Activated CD8-positive, alpha-beta memory T cell treated with anti-CD3 and anti-CD28 coated beads, Interleukin-2, amount 10 ng/mL, durations not matched to agents 7 days and 5 days (primary cell): ENCODE data around the gene ARSG. TPM values are rescaled to one million over a fixed set of nuclear protein-coding genes. Genes with fewer than 3 reads are reported as not detected.
A peak's percentile ranks its signal among the peaks of the same experiment; 100 is the strongest.
"Not testable (repeated sequence)": the region's sequence is repeated elsewhere in the genome, so short reads cannot be mapped to it uniquely, and the experiment has no call there.

ENCODE experiments used
- ATAC-seq: fragments of 150-1000 bp; cut with Tn5 transposase; one replicate; pipeline ENCODE4 v1.10.0; 2021; ENCODE audit warnings: moderate library complexity
- CTCF ChIA-PET: fragments of 350-600 bp; sonication (Branson Sonifier 250); formaldehyde crosslinking; loops from one replicate; lab custom pipeline; 2021; ENCODE audit warnings: antibody characterized with exemption; lab: Charles Lee
- DNase-seq: peaks from one replicate; pipeline ENCODE4 v3.0.0-alpha.2; 2020
- H3K27ac Mint-ChIP-seq: one replicate; pipeline ENCODE4 v1.8.0; 2021; ENCODE audit warnings: mild to moderate bottlenecking, mixed read lengths
- H3K27me3 Mint-ChIP-seq: one replicate; pipeline ENCODE4 v1.8.0; 2021; ENCODE audit warnings: mixed read lengths
- H3K36me3 Mint-ChIP-seq: one replicate; pipeline ENCODE4 v1.8.0; 2021; ENCODE audit warnings: mild to moderate bottlenecking, mixed read lengths
- H3K4me1 Mint-ChIP-seq: one replicate; pipeline ENCODE4 v1.8.0; 2021; ENCODE audit warnings: mixed read lengths
- H3K4me3 Mint-ChIP-seq: one replicate; pipeline ENCODE4 v1.8.0; 2021; ENCODE audit warnings: mild to moderate bottlenecking, moderate library complexity, mixed read lengths
- H3K9me3 Mint-ChIP-seq: one replicate; pipeline ENCODE4 v1.8.0; 2022; ENCODE audit warnings: low read depth, mixed read lengths
- total RNA-seq, 2 experiments: library from RNA; stranded (reverse); gene quantifications; one replicate each; pipeline ENCODE4 v1.2.3, GENCODE V29; 2021

ARSG gene
- total RNA-seq, 2 experiments from 2014 or later = 12.5 to 24.6 TPM

DNA sequence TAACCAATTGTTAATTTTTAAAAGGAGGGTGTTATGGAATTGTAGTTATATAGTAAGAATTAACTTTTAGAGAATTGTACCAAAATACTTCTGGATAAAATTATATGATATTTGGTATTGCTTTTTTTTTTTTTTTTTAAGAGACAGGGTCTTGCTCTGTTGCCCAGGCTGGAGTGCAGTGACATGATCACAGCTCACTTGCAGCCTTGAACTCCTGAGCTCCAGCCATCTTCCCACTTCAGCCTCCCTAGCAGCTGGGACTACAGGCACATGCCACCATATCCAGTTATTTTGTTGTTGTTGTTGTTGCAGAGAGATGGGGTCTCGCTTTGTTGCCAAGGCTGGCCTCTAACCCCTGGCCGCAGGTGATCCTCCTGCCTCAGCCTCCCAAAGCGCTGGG, 8.5 kb downstream of the ARSG start:
- DNase-seq (no peak), ATAC-seq (no peak)
- peaks cover 46% of the 10 kb centered on the region for H3K4me1 Mint-ChIP-seq
- H3K27me3 Mint-ChIP-seq = peaks cover 2% of the 10 kb centered on the region
- no peak overlapping the region for H3K4me3 Mint-ChIP-seq
- H3K27ac Mint-ChIP-seq = no peak overlapping the region
- CTCF ChIA-PET = no interaction called here
- no peaks in the 10 kb centered on the region for H3K9me3 Mint-ChIP-seq
- H3K36me3 Mint-ChIP-seq = peaks cover 12% of the 10 kb centered on the region

DNA sequence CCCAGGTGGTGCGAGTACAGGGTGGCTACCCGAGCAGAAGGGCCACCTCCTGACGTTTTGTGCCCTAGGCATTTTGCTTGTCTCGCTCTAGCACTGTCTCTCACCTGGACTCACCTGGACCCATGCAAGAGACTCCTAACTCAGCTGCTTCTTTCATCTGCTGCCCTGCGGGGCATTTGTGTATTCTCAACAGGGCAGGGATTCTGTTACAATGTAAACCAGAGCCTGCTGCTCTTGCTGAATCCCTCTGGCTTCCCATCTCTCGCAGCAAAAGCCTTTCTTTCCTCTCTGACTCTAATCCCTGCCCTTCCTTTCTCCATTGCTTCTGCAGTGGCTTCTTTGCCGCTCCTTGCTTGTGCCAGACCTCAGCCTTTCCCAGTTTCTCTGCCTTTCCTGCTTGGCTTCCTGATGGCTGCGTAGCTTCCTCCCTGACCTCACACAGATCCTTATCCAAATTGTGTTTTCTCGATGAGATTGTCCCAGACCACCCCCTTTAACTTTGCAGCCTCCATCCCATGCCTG, 10.2 kb downstream of the ARSG start:
- CTCF ChIA-PET = interaction anchor here (1.0 to 1.4 kb wide), 4 partner anchors 9 to 164 kb away, joined by 3 to 4 read pairs (median 3); no protein-coding TSS in a partner anchor
- DNase-seq = no peak
- H3K36me3 Mint-ChIP-seq = peaks cover 6% of the 10 kb centered on the region
- no peaks in the 10 kb centered on the region for H3K9me3 Mint-ChIP-seq
- no peak for ATAC-seq
- H3K4me3 Mint-ChIP-seq = no peak overlapping the region
- no peak overlapping the region for H3K27ac Mint-ChIP-seq
- H3K4me1 Mint-ChIP-seq = peaks cover 35% of the 10 kb centered on the region
- no peaks in the 10 kb centered on the region for H3K27me3 Mint-ChIP-seq

- DNase-seq = no peak
- no peaks in the 10 kb centered on the region for H3K9me3 Mint-ChIP-seq
- CTCF ChIA-PET = interaction anchor here (1.0 to 1.4 kb wide), 4 partner anchors 8 to 164 kb away, joined by 3 to 4 read pairs (median 3); no protein-coding TSS in a partner anchor
- ATAC-seq = no peak
- peaks cover 7% of the 10 kb centered on the region for H3K36me3 Mint-ChIP-seq
- H3K4me3 Mint-ChIP-seq = no peak overlapping the region
- no peak overlapping the region for H3K27ac Mint-ChIP-seq
- H3K4me1 Mint-ChIP-seq = peaks cover 29% of the 10 kb centered on the region
- H3K27me3 Mint-ChIP-seq = no peaks in the 10 kb centered on the region
These were observed 10.8 kb downstream of the ARSG start for GRCh38 chr17:68302066-68302564.

- no peak overlapping the region for H3K27ac Mint-ChIP-seq
- no peak for ATAC-seq
- no peaks in the 10 kb centered on the region for H3K9me3 Mint-ChIP-seq
- no peaks in the 10 kb centered on the region for H3K27me3 Mint-ChIP-seq
- no peak for DNase-seq
- no peak overlapping the region for H3K4me3 Mint-ChIP-seq
- peaks cover 23% of the 10 kb centered on the region for H3K4me1 Mint-ChIP-seq
- CTCF ChIA-PET = interaction anchor here (1.0 to 1.4 kb wide), 2 partner anchors 11 to 13 kb away, joined by 3 to 4 read pairs; no protein-coding TSS in a partner anchor
- peaks cover 10% of the 10 kb centered on the region for H3K36me3 Mint-ChIP-seq
These were observed 11.4 kb downstream of the ARSG start for GRCh38 chr17:68302666-68303065.

GRCh38 chr17:68304706-68305105, 13.4 kb downstream of the ARSG start:
- no peak for DNase-seq
- CTCF ChIA-PET = no interaction called here
- Mint-ChIP-seq H3K4me1 (peaks cover 8% of the 10 kb centered on the region), H3K9me3 (no peaks in the 10 kb centered on the region), H3K36me3 (peaks cover 12% of the 10 kb centered on the region), H3K27me3 (no peaks in the 10 kb centered on the region), H3K27ac (no peak overlapping the region), H3K4me3 (no peak overlapping the region)
- ATAC-seq = no peak

GRCh38 chr17:68305142-68305541, 13.8 kb downstream of the ARSG start:
- H3K27me3 Mint-ChIP-seq = no peaks in the 10 kb centered on the region
- no peak overlapping the region for H3K27ac Mint-ChIP-seq
- peaks cover 12% of the 10 kb centered on the region for H3K4me1 Mint-ChIP-seq
- peaks cover 12% of the 10 kb centered on the region for H3K36me3 Mint-ChIP-seq
- H3K4me3 Mint-ChIP-seq = no peak overlapping the region
- H3K9me3 Mint-ChIP-seq = no peaks in the 10 kb centered on the region
- DNase-seq (no peak), ATAC-seq (no peak)
- CTCF ChIA-PET = interaction anchor here (1.2 kb wide), 1 partner anchor 9 kb away, joined by 4 read pairs; no protein-coding TSS in a partner anchor

GRCh38 chr17:68306819-68307218, 15.5 kb downstream of the ARSG start:
- peaks cover 26% of the 10 kb centered on the region for H3K4me1 Mint-ChIP-seq
- peaks cover 20% of the 10 kb centered on the region for H3K36me3 Mint-ChIP-seq
- H3K9me3 Mint-ChIP-seq = no peaks in the 10 kb centered on the region
- ATAC-seq (no peak), DNase-seq (no peak)
- H3K27me3 Mint-ChIP-seq = no peaks in the 10 kb centered on the region
- H3K27ac Mint-ChIP-seq = no peak overlapping the region
- CTCF ChIA-PET = interaction anchor here (1.4 kb wide), 1 partner anchor 92 kb away, joined by 5 read pairs; no protein-coding TSS in a partner anchor
- no peak overlapping the region for H3K4me3 Mint-ChIP-seq

- no peaks in the 10 kb centered on the region for H3K9me3 Mint-ChIP-seq
- no peak overlapping the region for H3K4me3 Mint-ChIP-seq
- H3K36me3 Mint-ChIP-seq = peaks cover 22% of the 10 kb centered on the region
- no peaks in the 10 kb centered on the region for H3K27me3 Mint-ChIP-seq
- ATAC-seq = no peak
- no peak overlapping the region for H3K27ac Mint-ChIP-seq
- H3K4me1 Mint-ChIP-seq = peaks cover 27% of the 10 kb centered on the region
- CTCF ChIA-PET = interaction anchor here (1.4 kb wide), 1 partner anchor 91 kb away, joined by 5 read pairs; no protein-coding TSS in a partner anchor
- no peak for DNase-seq
These were observed 16.1 kb downstream of the ARSG start for GRCh38 chr17:68307443-68307842.

DNA sequence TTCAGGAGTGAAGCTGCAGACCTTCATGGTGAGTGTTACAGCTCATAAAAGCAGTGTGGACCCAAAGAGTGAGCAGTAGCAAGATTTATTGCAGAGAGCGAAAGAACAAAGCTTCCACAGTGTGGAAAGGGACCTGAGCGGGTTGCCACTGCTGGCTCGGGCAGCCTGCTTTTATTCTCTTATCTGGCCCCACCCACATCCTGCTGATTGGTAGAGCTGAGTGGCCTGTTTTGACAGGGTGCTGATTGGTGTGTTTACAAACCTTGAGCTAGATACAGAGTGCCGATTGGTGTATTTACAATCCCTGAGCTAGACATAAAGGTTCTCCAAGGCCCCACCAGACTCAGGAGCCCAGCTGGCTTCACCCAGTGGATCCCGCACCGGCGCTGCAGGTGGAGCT, 17.2 kb downstream of the ARSG start:
- peaks cover 33% of the 10 kb centered on the region for H3K4me1 Mint-ChIP-seq
- DNase-seq, H3K27me3 Mint-ChIP-seq, ATAC-seq, H3K9me3 Mint-ChIP-seq, H3K27ac Mint-ChIP-seq, CTCF ChIA-PET, H3K4me3 Mint-ChIP-seq: not testable (repeated sequence)
- peaks cover 22% of the 10 kb centered on the region for H3K36me3 Mint-ChIP-seq

DNA sequence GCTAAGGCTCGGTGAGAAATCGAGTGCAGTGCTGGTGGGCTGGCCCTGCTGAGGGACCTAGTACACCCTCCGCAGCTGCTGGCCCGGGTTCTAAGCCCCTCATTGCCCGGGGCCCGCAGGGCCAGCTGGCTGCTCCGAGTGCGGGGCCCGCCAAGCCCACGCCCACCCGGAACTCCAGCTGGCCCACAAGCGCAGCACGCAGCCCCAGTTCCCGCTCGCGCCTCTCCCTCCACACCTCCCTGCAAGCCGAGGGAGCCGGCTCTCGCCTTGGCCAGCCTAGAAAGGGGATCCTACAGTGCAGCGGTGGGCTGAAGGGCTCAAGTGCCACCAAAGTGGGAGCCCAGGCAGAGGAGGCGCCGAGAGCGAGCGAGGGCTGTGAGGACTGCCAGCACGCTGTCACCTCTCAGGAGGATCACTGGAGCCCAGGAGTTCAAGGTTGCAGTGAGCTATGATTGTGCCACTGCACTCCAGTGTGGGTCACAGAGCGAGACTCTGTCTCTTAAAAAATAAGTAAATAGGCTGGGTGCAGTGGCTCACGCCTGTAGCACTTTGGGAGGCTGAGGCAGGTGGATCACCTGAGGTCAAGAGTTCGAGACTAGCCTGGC, 17.9 kb downstream of the ARSG start:
- DNase-seq, ATAC-seq, H3K9me3 Mint-ChIP-seq, H3K4me3 Mint-ChIP-seq, H3K27ac Mint-ChIP-seq, H3K27me3 Mint-ChIP-seq: not testable (repeated sequence)
- peaks cover 39% of the 10 kb centered on the region for H3K4me1 Mint-ChIP-seq
- CTCF ChIA-PET = interaction anchor here (1.7 kb wide), 2 partner anchors 18 to 36 kb away, joined by 5 read pairs; partner anchors contain the start of genes ARSG and SLC16A6
- H3K36me3 Mint-ChIP-seq = peaks cover 20% of the 10 kb centered on the region

DNA sequence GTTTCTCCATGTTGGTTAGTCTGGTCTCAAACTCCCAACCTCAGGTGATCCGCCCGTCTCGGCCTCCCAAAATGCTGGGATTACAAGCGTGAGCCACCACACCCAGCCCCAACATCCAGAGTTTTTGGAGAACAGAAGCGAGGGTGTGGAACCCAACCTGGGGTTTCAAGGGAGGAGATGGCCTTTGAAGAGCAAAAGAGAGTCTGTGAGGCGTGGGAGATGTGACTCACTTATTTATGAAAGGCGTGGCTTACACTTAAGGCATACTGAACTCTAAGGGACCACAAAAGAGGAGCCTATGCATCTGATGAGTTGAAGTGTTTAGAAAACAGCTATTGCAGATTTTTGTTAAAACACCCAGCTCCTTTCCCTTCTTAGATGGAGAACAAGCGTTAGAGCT, 18.9 kb downstream of the ARSG start:
- CTCF ChIA-PET = interaction anchor here (0.8 to 1.7 kb wide), 4 partner anchors 9 to 35 kb away, joined by 3 to 8 read pairs (median 5); partner anchors contain the start of genes ARSG and SLC16A6
- Mint-ChIP-seq H3K27ac (peak overlapping the region; percentile 52), H3K36me3 (peaks cover 20% of the 10 kb centered on the region), H3K4me3 (no peak overlapping the region), H3K4me1 (peaks cover 47% of the 10 kb centered on the region), H3K27me3 (no peaks in the 10 kb centered on the region), H3K9me3 (no peaks in the 10 kb centered on the region)
- peak; percentile 58 for DNase-seq
- peak; percentile 79 for ATAC-seq

- no peak overlapping the region for H3K4me3 Mint-ChIP-seq
- H3K27me3 Mint-ChIP-seq = no peaks in the 10 kb centered on the region
- ATAC-seq (peak; percentile 69), DNase-seq (peak; percentile 57)
- H3K4me1 Mint-ChIP-seq = peaks cover 74% of the 10 kb centered on the region
- H3K36me3 Mint-ChIP-seq = peaks cover 17% of the 10 kb centered on the region
- peak overlapping the region; percentile 78 for H3K27ac Mint-ChIP-seq
- CTCF ChIA-PET = interaction anchor here (0.8 to 2.4 kb wide), 13 partner anchors 9 to 142 kb away, joined by 3 to 9 read pairs (median 4); no protein-coding TSS in a partner anchor
- H3K9me3 Mint-ChIP-seq = no peaks in the 10 kb centered on the region
These were observed 23.7 kb downstream of the ARSG start for GRCh38 chr17:68314916-68315535.

DNA sequence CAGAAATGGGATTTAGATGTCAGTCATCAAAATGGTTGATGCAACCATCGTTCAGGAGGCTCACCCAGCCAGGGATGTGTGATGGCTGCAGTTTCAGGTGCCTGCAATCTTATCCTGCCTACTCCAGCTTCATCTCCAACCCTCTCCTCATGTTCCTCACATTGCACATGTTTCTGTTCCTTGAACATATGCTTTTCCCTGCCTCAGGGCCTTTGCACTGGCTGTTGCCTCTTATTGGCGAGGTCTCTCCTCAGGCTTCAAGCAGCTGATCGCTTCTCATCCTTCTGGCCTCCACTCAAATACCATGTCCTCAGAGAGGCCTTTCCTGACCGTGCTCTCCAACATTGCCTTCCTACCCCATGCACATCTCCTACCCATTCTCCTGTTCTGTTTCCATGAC, 24.6 kb downstream of the ARSG start:
- CTCF ChIA-PET = interaction anchor here (1.0 to 2.4 kb wide), 5 partner anchors 8 to 31 kb away, joined by 3 to 9 read pairs (median 5); no protein-coding TSS in a partner anchor
- H3K27me3 Mint-ChIP-seq = no peaks in the 10 kb centered on the region
- no peaks in the 10 kb centered on the region for H3K9me3 Mint-ChIP-seq
- peaks cover 11% of the 10 kb centered on the region for H3K36me3 Mint-ChIP-seq
- H3K4me3 Mint-ChIP-seq = no peak overlapping the region
- no peak for ATAC-seq
- peak overlapping the region; percentile 28 for H3K27ac Mint-ChIP-seq
- no peak for DNase-seq
- H3K4me1 Mint-ChIP-seq = peaks cover 65% of the 10 kb centered on the region
